ENCODE data around the gene ZBTB45.

DNA sequence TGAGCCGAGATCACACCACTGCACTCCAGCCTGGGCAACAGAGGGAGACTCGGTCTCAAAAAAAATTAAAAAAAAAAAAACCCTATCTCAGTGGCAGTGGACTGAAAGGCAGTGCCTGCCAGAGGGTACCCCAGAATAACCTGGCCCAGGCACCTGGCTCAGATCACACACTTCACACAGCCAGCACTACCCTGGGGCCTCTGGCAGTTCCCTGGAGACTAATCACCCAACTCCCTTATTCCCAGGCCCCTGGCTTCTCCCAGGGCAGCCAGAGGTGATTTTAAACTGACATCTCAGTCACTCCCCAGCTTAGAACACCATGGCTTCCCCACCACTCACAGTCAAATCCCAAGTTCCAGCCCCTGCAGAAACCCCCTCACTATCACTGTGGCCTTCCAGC, 4.4 kb downstream of the ZBTB45 start:
- TF ChIP-seq POLR2A (IDR thresholded peaks at IDR 0.05; ENCODE audit: low read depth, low read length) (no peak), TAF1 (IDR thresholded peaks at IDR 0.05; ENCODE audit: borderline replicate concordance, low read depth, low read length) (no peak), POLR2AphosphoS5 (IDR thresholded peaks at IDR 0.05; ENCODE audit: low read depth, low read length) (no peak)

All from GM12892 (cell line).